ENCODE measurements around the gene TMEM54.

The TMEM54 gene

DNA sequence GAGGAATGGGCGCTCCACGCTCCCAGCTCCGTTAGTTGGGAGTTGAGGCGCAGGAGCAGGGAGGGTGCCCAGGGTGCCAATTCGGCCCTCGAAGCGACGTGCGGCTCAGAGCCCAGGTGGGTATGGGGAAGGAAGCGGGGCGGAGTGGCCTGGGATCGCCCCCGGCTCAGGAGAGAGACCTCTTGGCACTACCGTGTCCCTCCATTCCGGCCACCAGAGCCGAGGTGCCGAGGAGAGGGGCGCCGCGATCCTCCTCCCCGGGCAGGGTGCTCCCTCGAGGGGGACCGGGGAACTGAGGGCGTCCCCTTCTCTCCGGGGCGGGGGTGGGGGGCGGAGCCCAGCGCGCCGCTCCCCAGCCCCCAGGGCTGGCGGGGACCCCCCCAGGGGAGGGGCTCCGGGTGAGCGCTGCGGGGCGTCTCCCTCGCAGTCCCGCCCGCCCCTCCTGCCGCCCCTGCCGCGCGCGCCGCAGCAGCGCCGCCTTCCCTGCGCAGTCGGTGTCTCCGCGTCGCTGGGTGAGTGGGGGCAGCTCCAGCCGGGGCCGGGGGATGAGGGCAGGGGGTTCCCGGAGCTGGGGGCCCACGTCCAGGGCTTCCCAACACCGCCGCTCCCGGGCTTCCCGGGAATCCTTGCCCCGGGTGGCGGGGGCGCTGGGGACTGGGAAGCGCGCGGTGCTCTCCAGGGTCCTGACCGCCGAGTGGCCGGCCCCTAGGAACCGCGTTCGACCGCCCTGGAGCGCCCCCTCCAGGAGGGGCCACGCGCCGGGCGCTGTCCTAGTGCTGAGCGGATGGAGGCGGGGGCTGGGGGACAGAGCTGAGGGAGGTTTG, 15.0 kb downstream of the TMEM54 start, which contains the start of gene HPCA:
Gene HPCA, plus strand, starts transcription at position 488 of the 824 bp plus-strand sequence. CDS start 2,408 bp downstream, outside the sequence.
- TF ChIP-seq, protein P1, sequence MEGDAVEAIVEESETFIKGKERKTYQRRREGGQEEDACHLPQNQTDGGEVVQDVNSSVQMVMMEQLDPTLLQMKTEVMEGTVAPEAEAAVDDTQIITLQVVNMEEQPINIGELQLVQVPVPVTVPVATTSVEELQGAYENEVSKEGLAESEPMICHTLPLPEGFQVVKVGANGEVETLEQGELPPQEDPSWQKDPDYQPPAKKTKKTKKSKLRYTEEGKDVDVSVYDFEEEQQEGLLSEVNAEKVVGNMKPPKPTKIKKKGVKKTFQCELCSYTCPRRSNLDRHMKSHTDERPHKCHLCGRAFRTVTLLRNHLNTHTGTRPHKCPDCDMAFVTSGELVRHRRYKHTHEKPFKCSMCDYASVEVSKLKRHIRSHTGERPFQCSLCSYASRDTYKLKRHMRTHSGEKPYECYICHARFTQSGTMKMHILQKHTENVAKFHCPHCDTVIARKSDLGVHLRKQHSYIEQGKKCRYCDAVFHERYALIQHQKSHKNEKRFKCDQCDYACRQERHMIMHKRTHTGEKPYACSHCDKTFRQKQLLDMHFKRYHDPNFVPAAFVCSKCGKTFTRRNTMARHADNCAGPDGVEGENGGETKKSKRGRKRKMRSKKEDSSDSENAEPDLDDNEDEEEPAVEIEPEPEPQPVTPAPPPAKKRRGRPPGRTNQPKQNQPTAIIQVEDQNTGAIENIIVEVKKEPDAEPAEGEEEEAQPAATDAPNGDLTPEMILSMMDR (IDR thresholded peaks at IDR 0.05; ENCODE audit: low read length, missing control alignments), result peak; percentile 59
- no peak within 1 kb of the TSS for H3K4me3 ChIP-seq (replicated peaks; ENCODE audit: low read depth, low read length)
- DNase-seq (ENCODE audit: low read depth), result peak; percentile 58

DNA sequence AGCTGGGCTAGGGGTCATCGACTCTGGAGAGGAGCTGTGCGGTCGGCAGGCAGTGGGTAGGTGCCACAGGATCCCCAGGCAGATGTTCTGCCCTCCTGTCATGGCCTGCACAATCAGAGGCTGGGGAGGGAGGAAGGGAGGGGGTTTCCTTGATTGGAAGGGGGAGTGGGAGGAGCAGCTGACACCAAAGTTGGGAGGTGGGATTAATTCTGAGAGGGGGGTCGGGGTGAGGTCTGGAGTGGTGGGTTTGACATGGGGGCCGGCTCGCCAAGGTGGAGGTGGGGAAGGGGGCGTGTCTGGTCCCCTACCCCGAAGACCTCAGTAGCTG, 15.5 kb downstream of the TMEM54 start:
- DNase-seq (ENCODE audit: low read depth), result no peak
- H3K4me3 ChIP-seq (replicated peaks; ENCODE audit: low read depth, low read length), result no peak overlapping the region
- TF ChIP-seq, protein P1 (IDR thresholded peaks at IDR 0.05; ENCODE audit: low read length, missing control alignments), result no peak

DNA sequence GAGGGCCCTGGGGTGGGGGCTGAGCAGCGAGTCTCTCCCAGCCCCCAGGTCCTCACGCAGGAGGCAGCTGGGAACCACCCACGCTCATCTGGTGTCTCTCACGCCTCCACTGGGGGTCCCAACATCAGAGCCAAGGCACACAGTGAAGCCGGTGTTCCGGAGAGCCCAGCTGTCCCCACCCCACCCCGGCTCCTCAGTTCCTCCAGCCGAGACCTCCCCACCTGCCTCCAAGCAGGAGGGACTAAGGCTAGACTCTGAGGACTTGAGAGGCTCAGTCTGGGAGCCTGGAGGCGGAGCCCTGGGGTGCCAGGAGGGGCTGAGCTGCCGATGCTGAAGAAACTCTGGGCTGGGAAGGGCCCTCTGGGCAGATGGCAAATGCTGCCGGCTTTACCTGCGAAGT, 16.5 kb downstream of the TMEM54 start:
- DNase-seq (ENCODE audit: low read depth), result no peak
- TF ChIP-seq, protein P1 (IDR thresholded peaks at IDR 0.05; ENCODE audit: low read length, missing control alignments), result no peak
- no peak overlapping the region for H3K4me3 ChIP-seq (replicated peaks; ENCODE audit: low read depth, low read length)

DNA sequence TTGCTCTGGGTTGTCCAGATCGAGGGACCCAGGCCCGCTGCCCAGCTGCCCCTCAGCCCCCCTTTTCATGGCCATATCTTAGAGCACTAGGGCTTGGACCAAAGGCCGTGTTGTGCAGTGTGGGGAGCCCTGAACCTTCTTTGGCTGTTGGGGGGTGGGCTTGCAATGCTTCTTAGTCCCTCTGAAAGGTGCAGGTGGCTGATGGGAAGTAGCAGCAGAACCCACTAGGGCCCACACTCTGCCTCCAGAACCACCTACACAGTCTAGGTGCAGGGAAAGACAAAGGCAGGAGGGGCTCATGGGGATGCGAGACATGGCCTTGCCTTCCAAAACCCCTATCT, 17.2 kb downstream of the TMEM54 start:
- no peak overlapping the region for H3K4me3 ChIP-seq (replicated peaks; ENCODE audit: low read depth, low read length)
- DNase-seq (ENCODE audit: low read depth), result no peak
- TF ChIP-seq, protein P1 (IDR thresholded peaks at IDR 0.05; ENCODE audit: low read length, missing control alignments), result no peak

DNA sequence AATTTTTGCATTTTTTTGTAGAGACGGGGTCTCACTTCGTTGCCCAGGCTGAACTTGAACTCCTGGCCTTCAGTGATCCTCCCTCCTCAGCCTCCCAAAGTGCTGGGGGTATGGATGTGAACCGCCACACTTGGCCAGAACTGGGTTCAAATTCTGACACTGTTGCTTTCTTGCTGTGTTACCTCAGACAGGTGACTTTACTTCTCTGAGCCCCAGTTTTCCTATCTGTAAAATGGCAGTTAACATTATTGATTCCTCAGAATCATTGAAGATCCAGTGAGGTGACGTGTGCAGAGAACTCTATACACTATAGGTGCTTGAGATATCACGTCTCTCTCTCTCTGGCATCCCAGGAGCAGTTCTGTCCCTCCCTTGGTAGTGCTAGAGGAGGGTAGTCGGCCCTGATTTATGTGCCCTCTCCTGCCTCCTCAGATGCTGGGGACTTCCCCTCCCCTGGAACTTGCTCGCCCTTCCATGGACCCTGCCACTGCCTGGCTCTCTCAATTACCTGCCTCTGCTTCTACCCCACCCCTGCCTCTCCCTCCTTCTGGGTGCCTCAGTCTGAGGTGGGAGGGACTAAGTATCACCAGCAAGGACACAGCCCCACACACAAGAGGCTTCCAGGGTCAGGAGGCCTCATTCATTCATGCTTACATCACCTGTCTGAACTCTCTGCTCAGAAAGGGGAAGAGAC, 17.7 kb downstream of the TMEM54 start:
- DNase-seq (ENCODE audit: low read depth), result no peak
- no peak overlapping the region for H3K4me3 ChIP-seq (replicated peaks; ENCODE audit: low read depth, low read length)
- TF ChIP-seq, protein P1 (IDR thresholded peaks at IDR 0.05; ENCODE audit: low read length, missing control alignments), result no peak

DNA sequence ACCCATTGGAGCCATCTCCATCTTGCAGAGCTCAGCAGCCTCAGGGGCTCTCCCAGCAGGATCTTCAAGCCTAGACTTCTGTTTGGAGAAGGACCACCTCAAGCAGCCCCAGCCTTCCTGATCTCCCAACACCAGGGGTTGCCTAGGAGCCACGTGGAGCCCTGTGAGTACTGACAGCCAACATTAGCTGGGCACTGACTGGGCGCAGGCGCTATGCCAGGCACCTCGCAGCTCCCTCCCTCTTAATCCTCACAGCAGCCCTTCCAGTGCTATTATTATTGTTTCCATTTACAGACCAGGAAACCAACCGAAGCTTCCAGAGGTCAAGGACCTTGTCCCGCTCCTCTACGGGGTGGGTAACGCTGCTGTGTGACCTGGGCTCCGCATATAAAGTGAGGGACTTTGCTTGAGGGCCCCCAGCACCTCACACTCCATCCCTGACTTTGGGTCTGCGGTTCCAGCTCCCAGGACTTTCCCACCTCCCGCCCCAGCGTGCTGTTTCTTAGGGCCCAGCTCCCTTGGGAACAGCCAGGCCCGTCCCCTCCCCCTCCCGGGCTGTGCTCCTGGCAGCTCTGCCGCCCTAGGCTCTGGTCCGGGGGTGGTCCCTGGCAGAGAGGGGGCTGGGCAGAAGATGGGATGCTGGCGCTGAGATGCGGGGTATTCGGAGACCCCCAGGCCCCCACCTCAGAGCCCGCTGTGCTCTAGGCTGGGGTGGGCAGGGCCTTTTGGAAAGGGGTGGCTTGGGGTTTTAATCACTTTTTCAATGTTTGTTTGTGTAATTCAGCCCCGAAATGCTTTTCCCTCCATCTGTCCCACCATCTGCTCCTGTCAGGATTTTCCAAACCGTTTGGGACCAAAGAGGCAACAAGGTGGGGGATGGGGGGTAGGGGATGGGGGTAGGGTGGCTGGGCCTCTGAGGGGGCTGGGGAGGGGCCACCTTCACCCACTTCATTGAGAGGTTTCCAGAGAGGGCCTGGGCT, 19.0 kb downstream of the TMEM54 start:
- TF ChIP-seq, protein P1 (IDR thresholded peaks at IDR 0.05; ENCODE audit: low read length, missing control alignments), result no peak

More for the DNA sequence above, 19.0 kb downstream of the TMEM54 start:
- DNase-seq (ENCODE audit: low read depth), result no peak
- H3K4me3 ChIP-seq (replicated peaks; ENCODE audit: low read depth, low read length), result no peak overlapping the region
